HEK293 (cell line): Measurements from ENCODE around the gene BAIAP3.

Experiments
- FEZF1 ChIP-seq: fragments of 450-650 bp; formaldehyde crosslinking; IDR thresholded peaks from 2 replicates; pipeline ENCODE4 v1.5.1; 2016; ENCODE audit warnings: missing biosample characterization, missing genetic modification characterization
- GLI2 ChIP-seq: fragments of 450-650 bp; formaldehyde crosslinking; IDR thresholded peaks from 2 replicates; pipeline ENCODE4; 2017; ENCODE audit warnings: missing biosample characterization, missing genetic modification characterization, low read depth, borderline replicate concordance
- KLF1 ChIP-seq: fragments of 450-650 bp; formaldehyde crosslinking; IDR thresholded peaks from 2 replicates; pipeline ENCODE4 v1.5.1; 2016; ENCODE audit warnings: missing biosample characterization, missing genetic modification characterization
- KLF7 ChIP-seq: fragments of 450-650 bp; formaldehyde crosslinking; IDR thresholded peaks from 2 replicates; pipeline ENCODE4 v1.5.1; 2016; ENCODE audit warnings: missing biosample characterization, missing genetic modification characterization, borderline replicate concordance
- OSR2 ChIP-seq: fragments of 450-650 bp; formaldehyde crosslinking; IDR thresholded peaks from 2 replicates; pipeline ENCODE4 v1.5.1; 2016; ENCODE audit warnings: missing biosample characterization, missing genetic modification characterization
- PRDM1 ChIP-seq: fragments of 450-650 bp; formaldehyde crosslinking; IDR thresholded peaks from 2 replicates; pipeline ENCODE4; 2016; ENCODE audit warnings: missing biosample characterization, missing genetic modification characterization
- SALL2 ChIP-seq: fragments of 450-650 bp; formaldehyde crosslinking; IDR thresholded peaks from 2 replicates; pipeline ENCODE4 v1.5.0; 2017; ENCODE audit warnings: missing biosample characterization, mild to moderate bottlenecking, missing genetic modification characterization, borderline replicate concordance
- SETDB1 ChIP-seq: IDR thresholded peaks from one replicate; pipeline ENCODE4 v1.6.1; 2017; ENCODE audit warnings: mild to moderate bottlenecking, low read length, moderate library complexity, mixed read lengths; ENCODE audit not compliant: insufficient read length
- YY1 ChIP-seq: fragments of 450-650 bp; formaldehyde crosslinking; IDR thresholded peaks from 2 replicates; pipeline ENCODE4 v1.5.1; 2018; ENCODE audit warnings: missing biosample characterization, missing genetic modification characterization
- ZBTB11 ChIP-seq: fragments of 450-650 bp; formaldehyde crosslinking; conservative IDR thresholded peaks from 2 replicates; pipeline ENCODE4 v1.5.1; 2016; ENCODE audit warnings: low read depth, missing biosample characterization, missing genetic modification characterization
- ZBTB17 ChIP-seq: fragments of 450-650 bp; formaldehyde crosslinking; IDR thresholded peaks from 2 replicates; pipeline ENCODE4 v1.5.1; 2016; ENCODE audit warnings: missing biosample characterization, missing genetic modification characterization
- ZBTB49 ChIP-seq: fragments of 450-650 bp; formaldehyde crosslinking; IDR thresholded peaks from 2 replicates; pipeline ENCODE4 v1.5.1; 2016; ENCODE audit warnings: missing biosample characterization, missing genetic modification characterization, low read depth
- ZFP3 ChIP-seq: fragments of 450-650 bp; formaldehyde crosslinking; IDR thresholded peaks from 2 replicates; pipeline ENCODE4 v1.5.1; 2016; ENCODE audit warnings: low read depth, missing biosample characterization, missing genetic modification characterization
- ZNF157 ChIP-seq: fragments of 450-650 bp; formaldehyde crosslinking; IDR thresholded peaks from 2 replicates; pipeline ENCODE4 v1.5.1; 2016; ENCODE audit warnings: missing biosample characterization, missing genetic modification characterization
- ZNF221 ChIP-seq: fragments of 450-650 bp; formaldehyde crosslinking; IDR thresholded peaks from 2 replicates; pipeline ENCODE4 v1.5.1; 2017; ENCODE audit warnings: missing biosample characterization, missing genetic modification characterization, borderline replicate concordance
- ZNF26 ChIP-seq: fragments of 450-650 bp; formaldehyde crosslinking; IDR thresholded peaks from 2 replicates; pipeline ENCODE4 v1.5.1; 2016; ENCODE audit warnings: missing biosample characterization, missing genetic modification characterization
- ZNF280D ChIP-seq: fragments of 450-650 bp; formaldehyde crosslinking; IDR thresholded peaks from 2 replicates; pipeline ENCODE4 v1.5.1; 2016; ENCODE audit warnings: missing biosample characterization, missing genetic modification characterization
- ZNF341 ChIP-seq: fragments of 450-650 bp; formaldehyde crosslinking; IDR thresholded peaks from 2 replicates; pipeline ENCODE4; 2016; ENCODE audit warnings: low read depth, missing biosample characterization, missing genetic modification characterization
- ZNF366 ChIP-seq: fragments of 450-650 bp; formaldehyde crosslinking; conservative IDR thresholded peaks from 2 replicates; pipeline ENCODE4 v1.5.1; 2016; ENCODE audit warnings: missing biosample characterization, missing genetic modification characterization
- ZNF391 ChIP-seq: fragments of 450-650 bp; formaldehyde crosslinking; IDR thresholded peaks from 2 replicates; pipeline ENCODE4 v1.5.1; 2016; ENCODE audit warnings: low read depth, missing biosample characterization, missing genetic modification characterization, borderline replicate concordance
- ZNF394 ChIP-seq: fragments of 450-650 bp; formaldehyde crosslinking; IDR thresholded peaks from 2 replicates; pipeline ENCODE4 v1.5.1; 2016; ENCODE audit warnings: missing biosample characterization, missing genetic modification characterization, mild to moderate bottlenecking, moderate library complexity, borderline replicate concordance
- ZNF549 ChIP-seq: fragments of 450-650 bp; IDR thresholded peaks from 2 replicates; pipeline ENCODE4 v1.5.1; 2018; ENCODE audit warnings: missing biosample characterization, missing genetic modification characterization, mild to moderate bottlenecking, inconsistent platforms, moderate library complexity
- ZNF561 ChIP-seq: fragments of 450-650 bp; IDR thresholded peaks from 2 replicates; pipeline ENCODE4 v1.5.1; 2018; ENCODE audit warnings: missing biosample characterization, missing genetic modification characterization, borderline replicate concordance
- ZNF626 ChIP-seq: fragments of 450-650 bp; sonication (Bioruptor Pico); formaldehyde crosslinking; IDR thresholded peaks from 2 replicates; pipeline ENCODE4 v1.5.1; 2018; ENCODE audit warnings: missing biosample characterization, missing genetic modification characterization, inconsistent platforms
- ZNF658 ChIP-seq: fragments of 450-650 bp; formaldehyde crosslinking; IDR thresholded peaks from 2 replicates; pipeline ENCODE4; 2016; ENCODE audit warnings: missing biosample characterization, missing genetic modification characterization
- ZNF677 ChIP-seq: fragments of 450-650 bp; IDR thresholded peaks from 2 replicates; pipeline ENCODE4 v1.5.0; 2018; ENCODE audit warnings: missing biosample characterization, mild to moderate bottlenecking, missing genetic modification characterization, moderate library complexity
- ZNF768 ChIP-seq: fragments of 450-650 bp; formaldehyde crosslinking; IDR thresholded peaks from 2 replicates; pipeline ENCODE4 v1.5.1; 2018; ENCODE audit warnings: missing biosample characterization, mild to moderate bottlenecking, missing genetic modification characterization
- ZNF830 ChIP-seq: fragments of 450-650 bp; IDR thresholded peaks from 2 replicates; pipeline ENCODE4 v1.5.0; 2018; ENCODE audit warnings: missing biosample characterization, missing genetic modification characterization, low read depth, mild to moderate bottlenecking, moderate library complexity
- ZSCAN23 ChIP-seq: fragments of 450-650 bp; formaldehyde crosslinking; IDR thresholded peaks from 2 replicates; pipeline ENCODE4 v1.5.1; 2016; ENCODE audit warnings: missing biosample characterization, missing genetic modification characterization

The BAIAP3 gene

GRCh38 chr16:1308036-1308976 is 25.1 kb upstream of the BAIAP3 start (continued):
- peak; percentile 37; the same call in 1 of the 2 replicates for TF ChIP-seq ZNF391 (tag by site-specific recombination)
- no peak for TF ChIP-seq ZFP3 (tag by site-specific recombination)
- no peak for TF ChIP-seq ZNF157 (tag by site-specific recombination)
- TF ChIP-seq ZNF394 (tag by site-specific recombination): no peak
- TF ChIP-seq ZNF280D (tag by site-specific recombination): no peak
- TF ChIP-seq ZBTB49 (tag by site-specific recombination): no peak
- TF ChIP-seq FEZF1 (tag by site-specific recombination): no peak
- TF ChIP-seq ZBTB17 (tag by site-specific recombination): no peak
- TF ChIP-seq ZBTB11 (tag by site-specific recombination): 0 out of 2 replicates have a peak, but pooled peaks have one; percentile 14
- no peak for TF ChIP-seq ZNF677 (tag by site-specific recombination)
- peak; percentile 98 for TF ChIP-seq ZNF366 (tag by site-specific recombination)
- no peak for TF ChIP-seq ZNF26
- TF ChIP-seq PRDM1 (tag by site-specific recombination): 0 out of 2 replicates have a peak, but pooled peaks have one; percentile 56
- TF ChIP-seq KLF1: peak; percentile 19
- no peak for TF ChIP-seq ZNF221
- TF ChIP-seq GLI2 (tag by site-specific recombination): no peak
- no peak for TF ChIP-seq ZNF626 (tag by site-specific recombination)
- TF ChIP-seq ZNF341 (tag by site-specific recombination): no peak
- no peak for TF ChIP-seq ZNF768
- no peak for TF ChIP-seq ZNF658 (tag by site-specific recombination)
- no peak for TF ChIP-seq ZNF549 (tag by site-specific recombination)
- no peak for TF ChIP-seq ZNF830 (tag by site-specific recombination)
- TF ChIP-seq ZSCAN23 (tag by site-specific recombination): no peak; the same call in 1 of the 2 replicates
- no peak for TF ChIP-seq ZNF561 (tag by site-specific recombination)
- peak; percentile 18; the same call in 1 of the 2 replicates for TF ChIP-seq KLF7 (tag by site-specific recombination)
- TF ChIP-seq YY1 (tag by site-specific recombination): no peak
- TF ChIP-seq SETDB1: peak; percentile 22
- no peak for TF ChIP-seq SALL2 (tag by site-specific recombination)
- no peak for TF ChIP-seq OSR2 (tag by site-specific recombination)
